HG03196 (cell line): Measurements from ENCODE around the gene TAOK2.

Experiments
- ATAC-seq: cut with Tn5 transposase; IDR thresholded peaks from one replicate; pipeline ENCODE4 v1.9.1; 2021; ENCODE audit not compliant: unreplicated experiment

The TAOK2 gene

DNA sequence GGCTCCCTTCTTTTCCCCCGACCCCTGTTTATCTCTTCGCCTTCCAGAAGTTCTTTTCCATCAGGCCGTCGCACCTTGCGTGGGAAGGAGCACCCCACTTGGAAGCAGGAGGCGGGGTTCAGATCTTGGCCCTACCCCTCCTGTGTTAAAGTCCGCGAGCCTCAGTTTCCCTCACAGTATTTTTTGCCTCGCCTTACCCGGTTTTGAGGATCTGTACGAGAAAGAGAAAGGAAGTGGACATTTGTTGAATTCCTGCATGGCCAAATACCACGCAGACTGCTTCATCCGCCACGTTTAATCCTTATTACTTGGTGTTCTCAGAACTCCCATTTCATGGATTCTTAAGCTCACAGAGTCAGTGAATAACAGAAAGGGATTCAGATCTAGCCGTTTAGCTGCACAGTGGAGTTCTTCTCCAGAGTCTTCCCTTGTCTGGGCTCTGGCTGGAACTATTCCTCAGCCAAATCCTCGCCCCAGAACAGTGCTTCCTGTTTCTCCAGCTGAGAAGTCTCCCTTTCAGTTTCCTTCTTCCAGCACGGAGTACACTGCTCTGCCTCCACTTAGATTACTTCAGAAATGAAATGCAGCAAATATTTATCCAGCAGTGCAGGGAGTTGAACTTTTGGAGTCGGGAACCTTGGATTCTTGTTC is 11.2 kb upstream of the TAOK2 start:
- ATAC-seq = no peak

DNA sequence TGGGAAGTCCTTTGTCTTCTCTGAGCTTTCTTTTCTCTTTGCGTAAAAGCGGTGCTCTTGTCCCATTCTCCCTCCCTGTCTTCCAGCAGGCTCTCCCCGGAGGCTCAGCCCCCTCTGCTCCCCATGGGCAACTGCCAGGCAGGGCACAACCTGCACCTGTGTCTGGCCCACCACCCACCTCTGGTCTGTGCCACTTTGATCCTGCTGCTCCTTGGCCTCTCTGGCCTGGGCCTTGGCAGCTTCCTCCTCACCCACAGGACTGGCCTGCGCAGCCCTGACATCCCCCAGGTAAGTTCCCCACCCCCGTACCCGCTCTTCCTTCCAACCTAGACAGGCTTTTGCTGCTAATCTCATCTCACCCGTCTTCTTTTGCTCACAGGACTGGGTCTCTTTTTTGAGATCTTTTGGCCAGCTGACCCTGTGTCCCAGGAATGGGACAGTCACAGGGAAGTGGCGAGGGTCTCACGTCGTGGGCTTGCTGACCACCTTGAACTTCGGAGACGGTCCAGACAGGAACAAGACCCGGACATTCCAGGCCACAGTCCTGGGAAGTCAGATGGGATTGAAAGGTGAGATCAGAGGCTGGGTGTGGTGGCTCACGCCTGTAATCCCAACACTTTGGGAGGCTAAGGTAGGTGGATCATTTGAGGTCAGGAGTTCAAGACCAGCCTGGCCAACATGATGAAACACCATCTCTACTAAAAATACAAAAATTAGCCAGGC is 10.5 kb upstream of the TAOK2 start:
- ATAC-seq = no peak

DNA sequence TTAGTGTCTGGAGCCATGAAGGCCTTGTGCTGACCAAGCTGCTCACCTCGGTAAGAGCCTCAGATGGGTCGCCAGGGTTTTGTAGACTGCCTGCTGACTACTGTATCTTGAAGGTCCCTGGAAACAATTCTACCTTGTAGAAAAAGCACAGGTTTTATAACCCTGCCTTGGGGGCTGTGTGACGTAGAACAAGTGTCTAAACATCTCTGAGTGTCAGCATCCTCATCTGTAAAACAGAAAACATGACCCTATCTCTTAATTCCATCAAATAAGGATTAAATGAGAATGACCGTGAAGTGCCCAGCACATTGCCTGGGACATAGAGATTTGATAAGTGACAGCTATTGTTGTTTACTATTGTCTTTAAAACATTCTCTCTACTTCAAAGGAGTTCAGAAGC is 5.5 kb upstream of the TAOK2 start:
- no peak for ATAC-seq

DNA sequence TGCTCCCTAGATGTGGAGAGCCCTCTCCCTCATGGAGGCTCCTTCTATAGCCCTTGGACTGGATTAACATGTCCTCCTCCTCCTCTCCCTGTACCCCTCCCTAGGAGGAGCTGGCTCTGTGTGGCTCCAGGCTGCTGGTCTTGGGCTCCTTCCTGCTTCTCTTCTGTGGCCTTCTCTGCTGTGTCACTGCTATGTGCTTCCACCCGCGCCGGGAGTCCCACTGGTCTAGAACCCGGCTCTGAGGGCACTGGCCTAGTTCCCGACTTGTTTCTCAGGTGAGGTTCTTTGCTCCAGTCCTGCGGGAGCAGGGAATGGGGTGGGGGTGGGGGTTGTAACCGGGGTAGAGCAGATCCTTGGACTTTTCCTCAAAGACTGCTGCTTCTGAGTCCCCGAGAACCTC is 2.4 kb upstream of the TAOK2 start:
- ATAC-seq = no peak

DNA sequence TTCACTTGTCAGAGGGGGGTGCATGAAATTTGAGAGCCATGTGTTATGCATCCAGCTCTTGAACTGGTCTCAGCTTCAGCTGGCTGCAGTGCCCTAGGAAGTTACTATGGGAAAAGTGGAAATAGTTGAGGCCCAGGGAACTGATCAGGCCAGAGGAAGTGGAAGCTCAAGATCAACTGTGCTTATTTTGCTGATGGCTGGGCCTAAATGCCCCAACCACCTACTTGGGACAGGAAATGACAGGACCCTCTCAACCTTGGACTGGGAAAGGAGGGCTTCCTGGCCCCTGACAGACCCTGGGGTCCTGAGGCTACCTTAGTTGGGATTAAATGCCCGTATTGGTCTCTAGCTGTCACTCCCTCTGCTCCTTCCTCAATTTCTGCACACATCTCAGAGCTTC is 1.2 kb upstream of the TAOK2 start:
- no peak for ATAC-seq

DNA sequence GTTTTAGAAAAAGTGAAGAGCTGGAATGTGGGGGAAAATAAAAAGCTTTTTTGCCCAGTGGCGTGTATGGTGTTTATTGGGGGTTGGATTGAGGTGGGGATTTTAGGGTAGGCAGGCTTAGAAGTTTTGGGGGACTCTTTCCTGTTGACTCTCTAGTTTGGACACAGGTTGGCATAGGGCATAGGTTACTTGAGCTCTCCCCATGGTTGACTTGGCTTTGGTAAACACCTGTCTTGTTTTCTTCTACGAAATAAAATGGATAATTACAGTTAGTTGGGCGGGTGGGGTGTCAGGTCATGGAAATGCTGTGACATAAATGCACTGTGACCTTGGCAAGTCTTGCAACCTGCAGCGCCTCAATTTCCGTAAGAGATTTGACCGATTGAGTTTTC is 680 bp upstream of the TAOK2 start:
- ATAC-seq = no peak

DNA sequence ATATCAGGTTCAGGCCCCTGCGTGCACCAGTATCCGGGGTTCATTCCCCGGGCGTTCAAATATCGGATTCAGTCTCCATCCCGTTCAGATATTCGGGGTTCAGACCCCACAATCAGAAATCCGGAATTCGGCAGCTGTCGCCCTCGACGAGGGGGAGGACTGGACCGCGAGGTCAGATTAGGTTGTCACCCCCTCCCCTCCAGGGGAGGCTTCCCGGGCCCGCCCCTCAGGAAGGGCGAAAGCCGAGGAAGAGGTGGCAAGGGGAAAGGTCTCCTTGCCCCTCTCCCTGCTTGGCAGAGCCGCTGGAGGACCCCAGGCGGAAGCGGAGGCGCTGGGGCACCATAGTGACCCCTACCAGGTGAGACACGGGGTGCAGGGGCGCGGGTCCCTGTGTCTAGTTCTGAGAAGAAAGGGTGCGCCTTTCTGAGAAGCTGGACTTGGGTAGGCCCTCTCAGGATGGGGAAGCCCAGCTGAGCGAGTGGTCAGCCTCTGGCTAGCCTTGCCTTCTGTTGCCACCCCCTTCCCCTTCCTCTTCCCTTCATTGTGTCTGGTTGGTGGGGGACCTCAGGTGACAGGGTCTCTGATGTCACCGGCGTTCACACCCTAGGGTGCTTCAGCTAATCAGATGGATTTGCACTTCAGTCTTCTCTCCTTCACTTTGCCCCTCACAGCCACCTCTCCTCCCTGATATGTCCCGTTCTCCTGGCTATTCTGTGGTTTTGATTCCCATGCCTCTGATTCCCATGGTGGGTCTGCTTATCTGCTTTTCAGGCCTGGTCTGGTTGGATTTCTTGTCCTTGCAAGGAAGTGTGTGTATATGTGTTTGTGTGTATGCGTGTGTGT is 844 bp downstream of the TAOK2 start:
- peak; percentile 1 for ATAC-seq

DNA sequence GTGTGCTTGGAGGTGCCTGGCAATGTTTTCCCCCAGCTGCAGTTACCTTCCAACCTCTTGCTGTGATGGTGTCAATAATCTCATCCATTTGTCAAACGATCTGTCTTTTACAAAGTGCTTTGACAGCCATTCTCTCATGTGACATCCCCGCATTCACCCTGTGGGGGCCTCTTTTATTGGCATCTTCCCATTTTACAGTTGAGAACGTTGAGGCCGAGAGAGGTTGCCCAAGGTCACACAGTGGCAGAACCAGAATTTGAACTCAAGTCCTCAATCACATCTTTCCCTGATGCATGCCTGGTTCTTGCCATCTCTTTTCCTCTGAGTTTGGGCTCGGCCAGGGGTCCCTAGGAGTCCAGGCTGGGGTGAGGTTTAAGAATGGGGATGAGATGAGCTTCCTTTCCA is 1.5 kb downstream of the TAOK2 start:
- ATAC-seq = no peak

DNA sequence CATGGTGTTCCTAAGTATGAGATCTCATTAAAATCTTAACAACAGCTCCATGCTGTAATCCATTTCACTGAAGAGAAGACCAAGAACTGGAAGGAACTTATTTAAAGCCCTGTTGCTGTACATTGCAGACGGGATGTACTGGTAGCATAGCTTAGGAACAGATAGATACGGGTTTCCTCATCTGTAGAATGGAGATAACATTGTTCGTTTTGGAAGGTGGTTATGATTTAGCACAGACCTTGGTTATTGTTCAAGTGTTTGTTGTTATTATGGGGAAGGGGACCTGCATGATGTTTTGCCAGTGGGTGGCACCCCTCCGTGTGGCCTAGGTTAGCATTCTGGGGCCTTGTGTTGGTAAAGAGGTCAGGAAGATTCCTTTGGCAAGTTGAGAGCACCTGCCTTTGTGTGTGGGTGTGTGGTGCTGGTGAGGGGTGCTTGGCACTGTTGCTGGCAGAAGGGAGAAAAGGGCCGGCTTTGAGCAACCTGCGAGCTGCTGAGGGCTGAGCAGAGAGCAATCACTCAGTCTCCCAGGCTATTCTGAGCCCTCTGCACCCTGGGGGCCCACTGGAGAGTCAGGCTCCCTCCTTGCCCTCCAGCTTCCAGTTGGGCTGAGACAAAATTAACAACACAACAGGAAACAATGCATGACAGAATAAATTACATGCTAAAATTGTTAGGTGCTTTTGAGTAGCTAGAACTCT is 2.3 kb downstream of the TAOK2 start:
- no peak for ATAC-seq

- ATAC-seq = no peak
Measured at GRCh38 chr16:29977063-29977825, 3.6 kb downstream of the TAOK2 start.

GRCh38 chr16:29978081-29978480 is 4.4 kb downstream of the TAOK2 start:
- no peak for ATAC-seq

GRCh38 chr16:29978564-29979270 is 5.0 kb downstream of the TAOK2 start:
- ATAC-seq = no peak

DNA sequence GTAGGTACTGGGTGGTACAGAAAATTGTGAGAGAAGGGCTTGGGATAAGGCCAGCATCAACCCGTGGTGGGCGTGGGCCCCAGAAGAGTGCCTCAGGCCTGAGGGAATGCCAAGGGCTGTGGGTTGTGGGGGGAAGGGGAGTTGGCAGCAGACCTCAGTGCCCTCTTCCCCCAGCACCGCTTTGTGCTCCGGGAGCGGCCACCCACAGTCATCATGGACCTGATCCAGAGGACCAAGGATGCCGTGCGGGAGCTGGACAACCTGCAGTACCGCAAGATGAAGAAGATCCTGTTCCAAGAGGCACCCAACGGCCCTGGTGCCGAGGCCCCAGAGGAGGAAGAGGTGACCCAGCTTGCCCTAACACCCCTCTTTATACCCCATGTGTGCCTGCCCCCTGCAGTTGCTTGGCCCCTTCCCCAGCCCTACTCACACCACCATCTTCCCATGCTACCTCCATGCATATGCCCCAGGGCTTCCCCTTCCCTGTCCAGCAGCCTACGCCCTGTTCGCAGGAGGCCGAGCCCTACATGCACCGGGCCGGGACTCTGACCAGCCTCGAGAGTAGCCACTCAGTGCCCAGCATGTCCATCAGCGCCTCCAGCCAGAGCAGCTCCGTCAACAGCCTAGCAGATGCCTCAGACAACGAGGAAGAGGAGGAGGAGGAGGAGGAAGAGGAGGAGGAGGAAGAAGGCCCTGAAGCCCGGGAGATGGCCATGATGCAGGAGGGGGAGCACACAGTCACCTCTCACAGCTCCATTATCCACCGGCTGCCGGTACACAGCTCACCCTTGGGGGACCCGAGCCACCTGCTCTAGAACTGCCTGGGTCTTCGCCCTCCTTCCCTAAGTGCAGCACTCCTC is 9.1 kb downstream of the TAOK2 start:
- ATAC-seq = no peak

GRCh38 chr16:29983420-29984136 is 9.9 kb downstream of the TAOK2 start:
- ATAC-seq = no peak

DNA sequence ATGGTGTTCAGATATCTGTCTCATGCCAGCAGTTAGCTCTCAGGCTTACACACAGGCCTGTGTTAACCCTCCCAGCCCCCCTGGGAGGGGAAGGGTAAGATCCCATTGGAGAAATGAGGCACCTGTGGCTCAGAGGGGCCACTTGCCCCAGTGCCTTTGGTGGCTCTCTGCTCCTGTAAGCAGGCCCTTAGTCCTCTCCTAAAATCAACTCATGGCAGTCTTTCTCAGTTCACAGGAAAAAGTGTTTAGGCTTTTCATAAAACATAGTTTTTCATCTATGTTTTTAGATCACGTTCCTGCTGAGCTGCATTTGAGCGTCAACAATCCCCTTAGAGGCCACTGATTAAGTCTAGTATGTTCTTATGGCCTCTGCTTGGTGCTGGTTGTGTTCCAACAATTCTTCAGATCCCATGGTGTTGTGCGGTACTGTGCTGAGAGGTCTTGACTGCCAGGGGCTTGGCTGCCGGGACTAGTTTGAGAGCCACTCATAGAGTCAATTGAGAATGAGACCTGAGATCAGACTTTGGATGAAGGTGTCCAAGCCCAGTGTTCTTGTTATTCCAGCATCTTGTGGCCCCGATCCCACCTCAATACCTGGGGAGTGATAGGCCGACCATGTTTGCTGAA is 10.6 kb downstream of the TAOK2 start:
- ATAC-seq = no peak

DNA sequence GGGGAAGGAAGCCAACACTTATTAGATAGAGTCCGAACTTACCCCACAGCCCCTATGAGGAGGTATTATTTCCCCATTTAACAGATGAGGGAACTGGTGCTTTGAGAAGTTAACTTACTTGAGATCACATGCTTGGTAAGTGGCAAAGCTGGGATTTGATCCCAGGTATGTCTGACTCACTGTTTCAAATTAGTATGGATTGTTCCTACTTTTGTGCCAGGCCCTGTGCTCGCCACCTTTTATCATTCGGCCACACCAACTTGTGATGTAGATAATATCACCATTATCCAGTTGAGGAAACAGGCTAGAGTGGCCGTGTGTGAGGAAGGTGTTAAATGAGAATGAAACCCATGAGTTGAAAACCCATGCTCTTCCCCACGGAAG is 11.1 kb downstream of the TAOK2 start:
- ATAC-seq = no peak

DNA sequence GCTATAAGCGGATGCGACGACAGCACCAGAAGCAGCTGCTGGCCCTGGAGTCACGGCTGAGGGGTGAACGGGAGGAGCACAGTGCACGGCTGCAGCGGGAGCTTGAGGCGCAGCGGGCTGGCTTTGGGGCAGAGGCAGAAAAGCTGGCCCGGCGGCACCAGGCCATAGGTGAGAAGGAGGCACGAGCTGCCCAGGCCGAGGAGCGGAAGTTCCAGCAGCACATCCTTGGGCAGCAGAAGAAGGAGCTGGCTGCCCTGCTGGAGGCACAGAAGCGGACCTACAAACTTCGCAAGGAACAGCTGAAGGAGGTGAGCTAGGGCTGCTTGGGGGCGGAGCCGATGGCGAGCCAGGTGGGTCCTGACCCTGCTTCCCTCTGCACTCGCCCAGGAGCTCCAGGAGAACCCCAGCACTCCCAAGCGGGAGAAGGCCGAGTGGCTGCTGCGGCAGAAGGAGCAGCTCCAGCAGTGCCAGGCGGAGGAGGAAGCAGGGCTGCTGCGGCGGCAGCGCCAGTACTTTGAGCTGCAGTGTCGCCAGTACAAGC is 11.7 kb downstream of the TAOK2 start:
- no peak for ATAC-seq

DNA sequence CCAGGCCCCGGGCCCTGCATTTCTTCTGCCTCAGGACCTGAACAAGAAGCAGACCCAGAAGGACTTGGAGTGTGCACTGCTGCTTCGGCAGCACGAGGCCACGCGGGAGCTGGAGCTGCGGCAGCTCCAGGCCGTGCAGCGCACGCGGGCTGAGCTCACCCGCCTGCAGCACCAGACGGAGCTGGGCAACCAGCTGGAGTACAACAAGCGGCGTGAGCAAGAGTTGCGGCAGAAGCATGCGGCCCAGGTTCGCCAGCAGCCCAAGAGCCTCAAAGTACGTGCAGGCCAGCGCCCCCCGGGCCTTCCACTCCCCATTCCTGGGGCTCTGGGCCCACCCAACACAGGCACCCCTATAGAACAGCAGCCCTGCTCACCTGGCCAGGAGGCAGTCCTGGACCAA is 12.6 kb downstream of the TAOK2 start:
- no peak for ATAC-seq
